Endothelial cell of umbilical vein (primary cell): Measurements from ENCODE around the gene UFSP1. TPM values are rescaled to one million over a fixed set of nuclear protein-coding genes. Genes with fewer than 3 reads are reported as not detected.

Experiments
- BruUV-seq: library from RNA; stranded (reverse); fragments of 400-500 nt; replicated peaks from 2 replicates; lab custom pipeline; 2021; lab: Mats Ljungman, UMichigan
- CTCF ChIA-PET: fragments of 300-600, 350-600 bp; sonication (Branson Sonifier 250); formaldehyde crosslinking; loops from one replicate; lab custom pipeline; 2021; ENCODE audit warnings: antibody characterized with exemption, inconsistent platforms; lab: Charles Lee
- POLR2A ChIA-PET: fragments of 300-600, 350-600 bp; sonication (Branson Sonifier 250); formaldehyde crosslinking; loops from one replicate; lab custom pipeline; 2021; ENCODE audit warnings: antibody characterized with exemption, inconsistent platforms; lab: Charles Lee
- DNase-seq: peaks from one replicate; pipeline ENCODE4 v3.0.0-alpha.2; 2011; ENCODE audit warnings: low read depth, low spot score
- FAIRE-seq: peaks from 2 replicates; lab custom pipeline; 2011; peaks lifted over from hg19 to GRCh38; lab: Jason Lieb, UNC
- H2AFZ ChIP-seq: 2 replicates; pipeline ENCODE4 v1.6.0; 2012; ENCODE audit warnings: low read depth, low read length, control low read depth, inconsistent platforms
- H3K27ac ChIP-seq: 2 replicates; pipeline ENCODE4 v1.5.1; 2011; ENCODE audit warnings: low read depth, mild to moderate bottlenecking, control low read depth, low read length, moderate library complexity; ENCODE audit not compliant: insufficient read depth
- H3K27me3 ChIP-seq, 2 experiments: 2 replicates each; pipeline versions ENCODE4 v1.6.0 to v1.6.1; 2011; ENCODE audit warnings: low read length in 2 of 2, mixed read lengths in 1 of 2; ENCODE audit not compliant: control insufficient read depth in 2 of 2, insufficient read depth in 2 of 2
- H3K36me3 ChIP-seq, 2 experiments: 2 replicates in 1 of 2; 3 replicates in 1 of 2; pipeline ENCODE4 v1.5.1; 2011; ENCODE audit warnings: low read length in 2 of 2, mild to moderate bottlenecking in 1 of 2, moderate library complexity in 1 of 2; ENCODE audit not compliant: control insufficient read depth in 2 of 2, insufficient read depth in 2 of 2; ENCODE audit errors: extremely low read depth in 1 of 2
- H3K4me1 ChIP-seq: 3 replicates; pipeline ENCODE4 v1.5.1; 2011; ENCODE audit warnings: mild to moderate bottlenecking, low read length; ENCODE audit not compliant: control insufficient read depth, insufficient read depth; ENCODE audit errors: extremely low read depth
- H3K4me2 ChIP-seq: 2 replicates; pipeline ENCODE4 v1.6.1; 2011; ENCODE audit warnings: low read length, control low read depth, mixed read lengths; ENCODE audit not compliant: insufficient read depth
- H3K4me3 ChIP-seq, 3 experiments: fragments of 200-600 bp in 1 of 3; sonication (generic), shearing (Covaris generic) in 1 of 3; replicated peaks in 1 of 3; 2 replicates each; pipeline ENCODE4 v1.5.1; 2011 to 2016; ENCODE audit warnings: control low read depth in 3 of 3, low read length in 3 of 3, mild to moderate bottlenecking in 2 of 3, inconsistent platforms in 1 of 3, low read depth in 1 of 3, moderate library complexity in 1 of 3; ENCODE audit not compliant: insufficient read depth in 1 of 3
- H3K79me2 ChIP-seq: 2 replicates; pipeline ENCODE4 v1.6.0; 2012; ENCODE audit warnings: low read length, inconsistent platforms; ENCODE audit not compliant: control insufficient read depth, insufficient read depth
- H3K9ac ChIP-seq: replicated peaks from 2 replicates; pipeline ENCODE3; 2011; ENCODE audit warnings: low read length, control low read depth; ENCODE audit not compliant: insufficient read depth; ENCODE audit errors: extremely low read depth
- H3K9me1 ChIP-seq: replicated peaks from 3 replicates; pipeline ENCODE4 v1.6.0; 2011; ENCODE audit warnings: mild to moderate bottlenecking, low read length; ENCODE audit not compliant: control insufficient read depth, insufficient read depth; ENCODE audit errors: extremely low read depth
- H3K9me3 ChIP-seq: replicated peaks from 2 replicates; pipeline ENCODE4 v1.5.1; 2012; ENCODE audit warnings: low read length, inconsistent platforms; ENCODE audit not compliant: control insufficient read depth, insufficient read depth
- H4K20me1 ChIP-seq: replicated peaks from 2 replicates; pipeline ENCODE3; 2011; ENCODE audit warnings: mild to moderate bottlenecking, low read length; ENCODE audit not compliant: control insufficient read depth, insufficient read depth; ENCODE audit errors: extremely low read depth
- CTCF ChIP-seq, 2 donors: IDR thresholded peaks; 1 replicate in 1 of 2; 2 replicates in 1 of 2; pipeline ENCODE4 v1.5.1; 2011; ENCODE audit warnings: low read length in 2 of 2, mild to moderate bottlenecking in 2 of 2, moderate library complexity in 2 of 2, control low read depth in 1 of 2, inconsistent platforms in 1 of 2, low read depth in 1 of 2; ENCODE audit not compliant: insufficient read depth in 1 of 2; ENCODE audit errors: extremely low read depth in 1 of 2
- EZH2 ChIP-seq: IDR thresholded peaks from 2 replicates; pipeline ENCODE4 v1.6.1; 2012; ENCODE audit warnings: borderline replicate concordance, low read depth, mild to moderate bottlenecking, moderate library complexity, low read length, inconsistent platforms; ENCODE audit not compliant: severe bottlenecking
- FOS ChIP-seq: IDR thresholded peaks from 2 replicates; pipeline ENCODE4 v1.6.1; 2011; ENCODE audit warnings: mild to moderate bottlenecking, low read length, moderate library complexity, borderline replicate concordance; ENCODE audit not compliant: insufficient read depth
- GATA2 ChIP-seq: IDR thresholded peaks from 2 replicates; pipeline ENCODE4 v1.7.0; 2011; ENCODE audit warnings: low read depth, mild to moderate bottlenecking, moderate library complexity, mixed read lengths, low read length; ENCODE audit not compliant: insufficient read length, insufficient read depth
- JUN ChIP-seq: IDR thresholded peaks from 2 replicates; pipeline ENCODE4 v1.6.1; 2011; ENCODE audit warnings: borderline replicate concordance, low read depth; ENCODE audit not compliant: insufficient read length, insufficient read depth
- MAX ChIP-seq: IDR thresholded peaks from 2 replicates; pipeline ENCODE4 v1.6.1; 2011; ENCODE audit not compliant: insufficient read depth, insufficient read length
- MYC ChIP-seq: IDR thresholded peaks from one replicate; pipeline ENCODE4 v1.6.1; 2011; ENCODE audit warnings: mild to moderate bottlenecking, low read depth, low read length
- POLR2A ChIP-seq: IDR thresholded peaks from 2 replicates; pipeline ENCODE4 v1.6.1; 2012; ENCODE audit warnings: low read depth, mild to moderate bottlenecking, control low read depth, low read length
- POLR2AphosphoS5 ChIP-seq: IDR thresholded peaks from 2 replicates; pipeline ENCODE4 v1.6.1; 2012; ENCODE audit warnings: low read depth, mild to moderate bottlenecking, control low read depth, low read length, moderate library complexity; ENCODE audit not compliant: insufficient read depth
- dilution Hi-C: fragments of 300-500 bp; cut with MboI; formaldehyde crosslinking; loops from one replicate; pipeline ENCODE4 v1.15.0; 2019; ENCODE audit warnings: low sequenced_read_pairs; ENCODE audit not compliant: extremely low pct_ligation_motif_present
- intact Hi-C: fragments of 100-400 bp; cut with micrococcal nuclease; formaldehyde crosslinking; loops from one replicate; pipeline ENCODE4 v1.10.0; 2022
- polyA plus RNA-seq, 4 experiments: library from polyadenylated mRNA; depleted of rRNA in 3 of 4; stranded (reverse) in 3 of 4; unstranded in 1 of 4; fragments of >200 nt; gene quantifications; 2 replicates each; pipeline versions ENCODE4 v1.2.1 to v1.2.3, GENCODE V29; 2011 to 2012; ENCODE audit warnings: missing spikeins in 1 of 4
- total RNA-seq: library from RNA; stranded (reverse); gene quantifications from 2 replicates; pipeline ENCODE4 v1.2.3, GENCODE V29; 2021

UFSP1 gene
- total and polyA plus RNA-seq, 2 donors (not counting 3 experiments of a cell fraction or from before 2014, with no cell fraction given), result 0.84 to 0.93 TPM

GRCh38 chr7:100885440-100886141, 3.9 kb downstream of the UFSP1 start:
- no peak for TF ChIP-seq FOS
- no peak for TF ChIP-seq EZH2
- TF ChIP-seq CTCF (IDR thresholded peaks at IDR 0.05; ENCODE audit: extremely low read depth in 1 of 2, insufficient read depth in 1 of 2, low read depth in 1 of 2, low read length in 2 of 2), result no peak
- no peak for TF ChIP-seq JUN
- TF ChIP-seq GATA2, result no peak
- TF ChIP-seq POLR2AphosphoS5, result no peak
- no peak for TF ChIP-seq MAX
- no peak for TF ChIP-seq POLR2A
- TF ChIP-seq MYC, result no peak
- no peak overlapping the region for H3K4me2 ChIP-seq
- H3K4me1 ChIP-seq, result peaks cover 30% of the 10 kb centered on the region
- H3K4me3 ChIP-seq, result no peak overlapping the region
- peaks cover 22 to 64% of the 10 kb centered on the region in 2 experiments for H3K36me3 ChIP-seq
- H3K9me3 ChIP-seq, result no peaks in the 10 kb centered on the region
- H2AFZ ChIP-seq, result no peak overlapping the region
- intact Hi-C loops (no loop called here), dilution Hi-C loops (no loop called here)
- H3K27ac ChIP-seq, result no peak overlapping the region
- no TSS peak for BruUV-seq
- CTCF ChIA-PET, result interaction anchor here (1.5 kb wide), 1 partner anchor 33 kb away, joined by 4 read pairs; the partner anchor contains the start of gene SLC12A9
- no peaks in the 10 kb centered on the region for H3K9me1 ChIP-seq
- H3K27me3 ChIP-seq, result no peaks in the 10 kb centered on the region
- no peak for FAIRE-seq
- no peak for DNase-seq
- POLR2A ChIA-PET, result no interaction called here
- H3K79me2 ChIP-seq, result peaks cover 29% of the 10 kb centered on the region
- H4K20me1 ChIP-seq, result no peaks in the 10 kb centered on the region
- no peak overlapping the region for H3K9ac ChIP-seq
